IMR-90 (cell line): ENCODE data around the gene CRYGA. TPM values are rescaled to one million over a fixed set of nuclear protein-coding genes. Genes with fewer than 3 reads are reported as not detected.

Source experiments
- ATAC-seq: fragments of 200-7000 bp; cut with Tn5 transposase; 2 replicates; pipeline ENCODE4 v1.9.1; 2020; ENCODE audit warnings: low read depth, mild to moderate bottlenecking, moderate library complexity
- BruUV-seq: library from RNA; stranded (reverse); fragments of 400-500 nt; replicated peaks from 2 replicates; lab custom pipeline; 2021; lab: Mats Ljungman, UMichigan
- CTCF ChIA-PET: fragments of 300-600 bp; formaldehyde crosslinking; extraction: SDS; loops from one replicate; lab custom pipeline; 2021; ENCODE audit warnings: antibody characterized with exemption; lab: Yijun Ruan, JAX
- POLR2A ChIA-PET: fragments of 300-600 bp; sonication (Branson Sonifier 250); formaldehyde crosslinking; loops from one replicate; lab custom pipeline; 2022; ENCODE audit warnings: antibody characterized with exemption; ENCODE audit not compliant: unreplicated experiment; lab: Charles Lee
- DNase-seq: peaks from one replicate; pipeline ENCODE4 v3.0.0; 2013
- H2AFZ ChIP-seq: replicated peaks from 2 replicates; pipeline ENCODE3; 2013; ENCODE audit warnings: low read length, mild to moderate bottlenecking; ENCODE audit not compliant: poor library complexity
- H2AK5ac ChIP-seq: 2 replicates; pipeline ENCODE4 v1.6.1; 2013; ENCODE audit warnings: low read depth, low read length, inconsistent platforms
- H2AK9ac ChIP-seq: replicated peaks from 2 replicates; pipeline ENCODE3; 2013; ENCODE audit warnings: mild to moderate bottlenecking, low read depth, low read length, moderate library complexity; ENCODE audit not compliant: poor library complexity
- H2BK120ac ChIP-seq: 2 replicates; pipeline ENCODE4 v1.6.1; 2013; ENCODE audit warnings: low read depth, low read length, inconsistent platforms
- H2BK15ac ChIP-seq: 3 replicates; pipeline ENCODE4 v1.6.1; 2013; ENCODE audit warnings: low read depth, low read length, inconsistent platforms
- H2BK20ac ChIP-seq: 2 replicates; pipeline ENCODE4 v1.6.1; 2013; ENCODE audit warnings: low read depth, mild to moderate bottlenecking, inconsistent platforms, low read length, moderate library complexity
- H2BK5ac ChIP-seq: 2 replicates; pipeline ENCODE4 v1.6.1; 2013; ENCODE audit warnings: mild to moderate bottlenecking, low read depth, low read length, inconsistent platforms; ENCODE audit not compliant: poor library complexity, severe bottlenecking
- H3K14ac ChIP-seq: replicated peaks from 2 replicates; pipeline ENCODE4 v1.6.1; 2013; ENCODE audit warnings: low read depth, low read length, inconsistent platforms
- H3K18ac ChIP-seq: 2 replicates; pipeline ENCODE4 v1.6.1; 2013; ENCODE audit warnings: low read depth, low read length, control low read depth
- H3K23ac ChIP-seq: 2 replicates; pipeline ENCODE4 v1.6.1; 2013; ENCODE audit warnings: low read depth, low read length, inconsistent platforms
- H3K27ac ChIP-seq: 2 replicates; pipeline ENCODE4 v1.5.1; 2013; ENCODE audit warnings: mild to moderate bottlenecking, control low read depth, low read length; ENCODE audit not compliant: insufficient read depth
- H3K27me3 ChIP-seq: 2 replicates; pipeline ENCODE4 v1.6.1; 2013; ENCODE audit warnings: low read length; ENCODE audit not compliant: control insufficient read depth, insufficient read depth
- H3K36me3 ChIP-seq: 2 replicates; pipeline ENCODE4 v1.6.1; 2013; ENCODE audit warnings: low read length, mixed read lengths; ENCODE audit not compliant: control insufficient read depth, insufficient read depth
- H3K4ac ChIP-seq: 2 replicates; pipeline ENCODE4 v1.6.1; 2013; ENCODE audit warnings: low read depth, low read length, inconsistent platforms
- H3K4me1 ChIP-seq: 2 replicates; pipeline ENCODE4 v1.6.1; 2013; ENCODE audit warnings: low read length, mixed read lengths; ENCODE audit not compliant: control insufficient read depth, insufficient read depth
- H3K4me2 ChIP-seq: 2 replicates; pipeline ENCODE4 v1.6.1; 2013; ENCODE audit warnings: low read depth, mild to moderate bottlenecking, control low read depth, low read length, moderate library complexity
- H3K4me3 ChIP-seq: 2 replicates; pipeline ENCODE4 v1.5.1; 2013; ENCODE audit warnings: low read depth, mild to moderate bottlenecking, control low read depth, low read length, moderate library complexity; ENCODE audit not compliant: insufficient read depth
- H3K56ac ChIP-seq: 2 replicates; pipeline ENCODE4 v1.6.1; 2013; ENCODE audit warnings: low read length, inconsistent platforms; ENCODE audit not compliant: insufficient read depth; ENCODE audit errors: extremely low read depth
- H3K79me1 ChIP-seq, 2 experiments: 2 replicates each; pipeline ENCODE4 v1.6.1; 2013; ENCODE audit warnings: low read length in 2 of 2, inconsistent platforms in 1 of 2, low read depth in 1 of 2
- H3K9ac ChIP-seq: 2 replicates; pipeline ENCODE4 v1.6.1; 2013; ENCODE audit warnings: low read depth, low read length, control low read depth
- H3K9me1 ChIP-seq: 2 replicates; pipeline ENCODE4 v1.6.1; 2013; ENCODE audit warnings: low read length, inconsistent platforms; ENCODE audit not compliant: insufficient read depth
- H3K9me3 ChIP-seq: 2 replicates; pipeline ENCODE4 v1.6.1; 2013; ENCODE audit warnings: low read length; ENCODE audit not compliant: control insufficient read depth, insufficient read depth
- H4K20me1 ChIP-seq: 2 replicates; pipeline ENCODE4 v1.6.1; 2013; ENCODE audit warnings: low read length, inconsistent platforms; ENCODE audit not compliant: insufficient read depth
- H4K5ac ChIP-seq: 2 replicates; pipeline ENCODE4 v1.6.1; 2013; ENCODE audit warnings: mild to moderate bottlenecking, low read depth, low read length, control low read depth
- H4K8ac ChIP-seq, 2 experiments: 2 replicates each; pipeline ENCODE4 v1.6.1; 2013; ENCODE audit warnings: low read depth in 2 of 2, low read length in 2 of 2, control low read depth in 1 of 2, inconsistent platforms in 1 of 2
- H4K91ac ChIP-seq: 2 replicates; pipeline ENCODE4 v1.6.1; 2013; ENCODE audit warnings: low read depth, low read length, inconsistent platforms; ENCODE audit not compliant: insufficient read depth
- CEBPB ChIP-seq: IDR thresholded peaks from 2 replicates; pipeline ENCODE4 v1.6.1; 2012; ENCODE audit warnings: low read depth, low read length, improper control_type of control experiment
- CHD1 ChIP-seq: IDR thresholded peaks from 2 replicates; pipeline ENCODE4 v1.6.1; 2012; ENCODE audit warnings: low read depth, low read length, improper control_type of control experiment
- CTCF ChIP-seq: conservative IDR thresholded peaks from 2 replicates; pipeline ENCODE4 v1.5.1; 2012; ENCODE audit warnings: mild to moderate bottlenecking, low read depth, low read length, improper control_type of control experiment
- MAFK ChIP-seq: IDR thresholded peaks from 2 replicates; pipeline ENCODE4 v1.6.1; 2012; ENCODE audit warnings: low read depth, low read length, improper control_type of control experiment
- MAZ ChIP-seq: IDR thresholded peaks from 2 replicates; pipeline ENCODE4 v1.6.1; 2012; ENCODE audit warnings: low read depth, mild to moderate bottlenecking, low read length, improper control_type of control experiment, moderate library complexity, borderline replicate concordance
- RFX5 ChIP-seq: IDR thresholded peaks from 2 replicates; pipeline ENCODE4 v1.8.0; 2012; ENCODE audit warnings: low read depth, mild to moderate bottlenecking, low read length, moderate library complexity
- WGBS, 2 experiments: methylation state at CpG; one replicate each; pipeline versions ENCODE4 v1.1.5 to v1.1.7; 2013; ENCODE audit warnings: missing lambda C conversion rate in 2 of 2; ENCODE audit not compliant: insufficient read length in 1 of 2; ENCODE audit errors: extremely low coverage in 2 of 2; 5-methylcytosine and 5-hydroxymethylcytosine counted together
- dilution Hi-C: fragments of 300-500 bp; cut with HindIII; formaldehyde crosslinking; loops from one replicate; pipeline ENCODE4 v1.14.3; 2018; ENCODE audit warnings: low sequenced_read_pairs; ENCODE audit not compliant: unreplicated experiment
- in situ Hi-C: fragments of 300-500 bp; cut with MboI; formaldehyde crosslinking; loops from 3 replicates; pipeline ENCODE4 v1.14.3; 2019; ENCODE audit warnings: low sequenced_read_pairs, inconsistent platforms, mixed read lengths
- intact Hi-C: fragments of 100-400 bp; cut with micrococcal nuclease; formaldehyde crosslinking; loops from 2 replicates; pipeline ENCODE4 v1.10.0; 2022
- polyA plus RNA-seq, 3 experiments: library from polyadenylated mRNA; depleted of rRNA; stranded (reverse); fragments of >200 nt; gene quantifications; 2 replicates each; pipeline ENCODE4 v1.2.3, GENCODE V29; 2012; ENCODE audit warnings: low replicate concordance in 1 of 3
- total RNA-seq: library from RNA; depleted of rRNA; stranded (reverse); fragments of >200 nt; gene quantifications from 2 replicates; pipeline ENCODE4 v1.2.3, GENCODE V29; 2012

CRYGA gene
- total and polyA plus RNA-seq, 2 of the 4 experiments (the other 2 are of a cell fraction), result not detected

- H2AFZ ChIP-seq, result no peak overlapping the region
- no peaks in the 10 kb centered on the region for H3K4me1 ChIP-seq
- DNase-seq (no peak), ATAC-seq (no peak)
- H3K36me3 ChIP-seq, result no peaks in the 10 kb centered on the region
- no peaks in the 10 kb centered on the region for H4K20me1 ChIP-seq
- H3K27ac ChIP-seq, result no peak overlapping the region
- H3K9me3 ChIP-seq, result no peaks in the 10 kb centered on the region
- WGBS, 2 experiments, result 100% methylated on average over 2 of the region's 9 CpGs; no CpG with 5 or more reads in 1 of the 2 experiments
- H2BK120ac ChIP-seq, result no peak overlapping the region
- no TSS peak for BruUV-seq
- H2BK20ac ChIP-seq, result no peak overlapping the region
- no peak overlapping the region for H3K4ac ChIP-seq
- no peak overlapping the region for H4K8ac ChIP-seq
- no peak overlapping the region for H2AK5ac ChIP-seq
- no peak overlapping the region for H3K4me2 ChIP-seq
- no peak overlapping the region for H2BK5ac ChIP-seq
- H3K9me1 ChIP-seq, result no peaks in the 10 kb centered on the region
- CTCF ChIA-PET, result interaction anchor here (1.0 kb wide), 1 partner anchor 25 kb away, joined by 5 read pairs; no protein-coding TSS in a partner anchor
- H3K9ac ChIP-seq, result no peak overlapping the region
- H2AK9ac ChIP-seq, result no peak overlapping the region
- intact Hi-C loops, result loop anchor here (10.0 kb wide), 1 partner anchor 181 kb away; no protein-coding TSS in a partner anchor
- POLR2A ChIA-PET, result no interaction called here
- H2BK15ac ChIP-seq, result no peak overlapping the region
- H4K91ac ChIP-seq, result no peak overlapping the region
- H3K56ac ChIP-seq, result no peak overlapping the region
- dilution Hi-C loops, result no loop called here
- no peaks in the 10 kb centered on the region; the same call in 1 of the 2 replicates for H3K27me3 ChIP-seq
- H3K4me3 ChIP-seq, result no peak overlapping the region
- no peak overlapping the region for H3K18ac ChIP-seq
- TF ChIP-seq MAZ, result no peak
- TF ChIP-seq RFX5, result no peak
- no peak for TF ChIP-seq CHD1
- no peak for TF ChIP-seq CTCF
- no peak for TF ChIP-seq CEBPB
- TF ChIP-seq MAFK, result no peak
- no peak overlapping the region for H4K5ac ChIP-seq
- no peak overlapping the region for H3K14ac ChIP-seq
- H3K79me1 ChIP-seq, result no peaks in the 10 kb centered on the region
- H3K23ac ChIP-seq, result no peak overlapping the region
- in situ Hi-C loops, result no loop called here
These were observed 10.8 kb upstream of the CRYGA start for GRCh38 chr2:208174144-208174543.
